Stimulated activated CD4-positive, alpha-beta T cell treated with anti-CD3 and anti-CD28 coated beads, Interleukin-1b, Interleukin-23, amount 100 ng/mL, for 48 hours (primary cell): ENCODE measurements around the gene IL13RA1.
"Not testable (repeated sequence)": the region's sequence is repeated elsewhere in the genome, so short reads cannot be mapped to it uniquely, and the experiment has no call there.

Experiments used
- DNase-seq: peaks from one replicate; pipeline ENCODE4 v3.0.0-alpha.2; 2020

IL13RA1 gene

GRCh38 chrX:118795528-118796280, 68.3 kb downstream of the IL13RA1 start:
- no peak for DNase-seq

GRCh38 chrX:118802857-118803256, 75.5 kb downstream of the IL13RA1 start:
- DNase-seq, result no peak

GRCh38 chrX:118807151-118808017, 80.0 kb downstream of the IL13RA1 start:
- DNase-seq, result peak; percentile 20

- DNase-seq, result not testable (repeated sequence)
Measured at GRCh38 chrX:118817257-118817656, 89.9 kb downstream of the IL13RA1 start.

GRCh38 chrX:118823263-118824172, 96.1 kb downstream of the IL13RA1 start, which contains the start of gene ZCCHC12:
Gene ZCCHC12, plus strand, starts transcription at chrX:118823824. Its CDS starts 1,421 bp downstream, at chrX:118825245.
- DNase-seq, result peak; percentile 8

GRCh38 chrX:118824173-118824730, 96.8 kb downstream of the IL13RA1 start:
- no peak for DNase-seq

GRCh38 chrX:118825227-118825626, 97.8 kb downstream of the IL13RA1 start:
- no peak for DNase-seq

GRCh38 chrX:118839334-118839958, 112.0 kb downstream of the IL13RA1 start:
- peak; percentile 66 for DNase-seq
